Activated CD8-positive, alpha-beta memory T cell treated with anti-CD3 and anti-CD28 coated beads for 48 hours (primary cell): ENCODE results near the gene HSP90B1.

Source experiments
- DNase-seq, 3 experiments: peaks; one replicate each; pipeline ENCODE4 v3.0.0-alpha.2; 2020; ENCODE audit warnings: low read depth in 2 of 3, low spot score in 2 of 3

The HSP90B1 gene

DNA sequence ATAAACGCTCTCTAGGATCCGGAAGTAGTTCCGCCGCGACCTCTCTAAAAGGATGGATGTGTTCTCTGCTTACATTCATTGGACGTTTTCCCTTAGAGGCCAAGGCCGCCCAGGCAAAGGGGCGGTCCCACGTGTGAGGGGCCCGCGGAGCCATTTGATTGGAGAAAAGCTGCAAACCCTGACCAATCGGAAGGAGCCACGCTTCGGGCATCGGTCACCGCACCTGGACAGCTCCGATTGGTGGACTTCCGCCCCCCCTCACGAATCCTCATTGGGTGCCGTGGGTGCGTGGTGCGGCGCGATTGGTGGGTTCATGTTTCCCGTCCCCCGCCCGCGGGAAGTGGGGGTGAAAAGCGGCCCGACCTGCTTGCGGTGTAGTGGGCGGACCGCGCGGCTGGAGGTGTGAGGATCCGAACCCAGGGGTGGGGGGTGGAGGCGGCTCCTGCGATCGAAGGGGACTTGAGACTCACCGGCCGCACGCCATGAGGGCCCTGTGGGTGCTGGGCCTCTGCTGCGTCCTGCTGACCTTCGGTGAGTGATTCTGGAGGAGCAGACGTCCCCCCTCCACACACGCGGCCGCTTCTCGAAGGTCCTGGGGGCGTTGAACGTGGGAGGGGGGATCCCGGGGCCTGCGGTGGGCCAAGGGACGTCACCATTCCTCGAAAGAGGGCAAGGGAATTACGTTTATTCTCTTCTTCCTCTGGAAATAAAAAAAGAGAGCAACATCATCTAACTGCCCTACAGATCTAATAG is at the start of gene HSP90B1:
TSS of gene HSP90B1 (plus strand) at position 377 of the 753 bp plus-strand sequence. CDS start at position 483, 106 bp downstream.
- DNase-seq = peak; percentile 97 to 100 (median 98)

DNA sequence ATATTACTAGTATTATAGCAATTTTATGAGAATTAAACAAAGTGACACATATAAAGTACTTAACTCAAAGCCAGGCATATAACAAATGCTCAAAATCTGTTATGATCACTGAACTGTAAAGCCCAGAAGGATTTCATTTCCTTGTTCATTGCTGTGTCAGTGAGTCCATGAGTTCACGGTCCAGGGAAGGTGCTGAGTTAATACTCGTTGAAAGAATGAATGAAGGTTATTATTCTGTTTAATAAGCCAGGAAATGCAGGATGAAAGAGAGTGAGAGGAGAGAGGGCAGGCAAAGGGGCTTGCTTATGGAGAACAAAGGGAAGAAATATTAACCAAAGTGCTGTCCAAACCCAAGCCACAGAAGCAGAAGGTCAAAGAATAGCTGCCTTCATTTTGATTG is 48.9 kb upstream of the HSP90B1 start:
- DNase-seq = no peak

DNA sequence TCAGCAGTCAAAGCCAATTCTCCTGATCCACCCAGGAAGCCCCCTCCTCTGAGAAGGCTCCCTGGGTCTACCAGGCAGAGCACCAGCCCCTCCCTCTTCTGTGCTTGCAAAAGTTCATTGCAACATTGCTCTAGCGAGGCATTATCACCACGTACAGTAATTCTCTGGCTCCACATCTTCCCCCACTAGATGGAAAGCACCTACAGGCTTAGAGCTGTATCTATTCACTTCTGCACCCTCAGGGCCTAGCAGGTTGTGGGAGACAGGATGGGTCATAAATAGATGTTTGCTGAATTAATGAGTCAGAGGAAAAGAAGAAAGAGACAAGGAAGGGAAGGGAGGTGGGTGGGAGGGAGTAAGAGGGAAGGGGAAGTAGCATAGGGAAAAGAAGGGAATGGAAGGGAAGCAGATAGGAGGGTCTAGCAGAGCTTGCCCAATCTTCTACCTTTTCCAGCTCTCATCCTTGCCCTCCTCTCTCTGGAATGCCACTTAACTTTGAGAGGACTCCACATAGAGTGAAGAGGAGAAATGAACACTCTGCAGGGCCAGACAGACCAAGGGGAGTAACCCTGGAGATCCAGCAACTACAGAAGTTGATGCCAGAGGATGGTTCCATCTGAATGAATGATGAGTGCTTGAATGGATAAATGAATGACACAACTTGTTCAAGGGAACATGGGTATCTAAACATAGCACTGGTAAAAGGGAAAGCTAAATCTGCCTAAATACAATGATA is 47.2 kb upstream of the HSP90B1 start:
- DNase-seq = no peak

DNA sequence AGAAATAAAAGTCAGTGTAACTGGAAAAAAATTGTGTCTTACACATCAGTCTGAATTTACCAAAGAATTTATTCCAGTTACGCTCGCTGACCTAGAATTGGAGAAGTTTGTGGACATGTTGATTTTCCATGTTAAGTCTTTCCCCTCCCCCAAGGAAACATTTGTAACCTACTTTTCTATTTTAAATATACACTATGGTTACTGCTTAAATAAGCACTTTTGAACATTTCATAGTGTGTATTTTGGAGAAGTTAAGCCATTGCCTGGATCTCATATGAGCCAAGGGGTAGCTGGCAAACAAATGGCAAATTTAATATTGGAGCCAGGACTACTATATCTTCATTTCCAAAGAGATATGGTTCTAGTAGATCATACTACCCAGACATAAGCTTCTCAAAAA is 46.3 kb upstream of the HSP90B1 start:
- DNase-seq = no peak

DNA sequence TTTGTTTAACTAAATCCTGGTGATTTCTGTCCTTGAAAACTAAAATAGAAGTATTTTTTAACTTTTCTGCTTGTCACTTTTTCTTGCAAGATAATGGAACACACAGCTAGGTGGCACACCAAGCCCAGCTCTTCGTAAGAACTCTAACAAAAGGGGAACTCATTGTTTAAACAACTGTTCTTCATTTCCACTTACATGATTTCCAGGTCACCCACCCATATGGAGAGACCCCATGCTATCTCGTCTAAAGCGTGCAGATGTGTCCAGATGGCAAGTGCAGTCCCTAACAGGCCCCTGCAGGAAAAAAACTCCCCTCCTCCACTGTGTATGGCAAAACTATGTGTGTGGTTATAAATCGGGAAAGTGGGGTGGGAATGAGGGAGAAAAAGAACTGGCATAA is 45.9 kb upstream of the HSP90B1 start:
- no peak for DNase-seq

DNA sequence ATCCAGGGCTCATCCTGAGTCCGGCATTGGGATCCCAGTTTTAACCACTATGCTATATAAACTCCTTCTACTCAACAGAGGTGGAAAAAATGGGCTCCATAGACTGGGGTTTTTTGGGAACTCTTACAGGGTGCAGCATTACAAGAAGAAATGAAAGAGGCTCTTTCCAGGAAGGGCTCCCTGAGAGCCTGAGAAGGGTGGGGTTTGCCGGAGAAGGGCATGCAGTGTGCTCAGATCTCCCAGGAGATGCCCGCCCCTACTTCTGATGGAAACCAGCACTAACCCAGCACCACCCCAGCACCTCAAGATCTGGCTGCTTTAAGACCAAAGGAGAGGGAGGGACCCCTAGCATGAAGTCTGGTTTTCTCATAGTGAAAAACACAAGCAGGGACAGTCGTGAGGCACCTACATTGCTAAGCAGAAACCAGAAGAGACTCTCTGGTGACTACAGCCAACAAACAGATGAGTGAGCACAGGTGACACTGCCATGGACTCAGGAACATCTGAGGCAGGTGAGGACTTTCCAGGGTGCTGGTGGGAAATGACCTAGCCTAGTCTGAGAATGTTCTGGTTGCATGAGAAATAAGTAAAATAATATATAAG is 43.9 kb upstream of the HSP90B1 start:
- no peak for DNase-seq

DNA sequence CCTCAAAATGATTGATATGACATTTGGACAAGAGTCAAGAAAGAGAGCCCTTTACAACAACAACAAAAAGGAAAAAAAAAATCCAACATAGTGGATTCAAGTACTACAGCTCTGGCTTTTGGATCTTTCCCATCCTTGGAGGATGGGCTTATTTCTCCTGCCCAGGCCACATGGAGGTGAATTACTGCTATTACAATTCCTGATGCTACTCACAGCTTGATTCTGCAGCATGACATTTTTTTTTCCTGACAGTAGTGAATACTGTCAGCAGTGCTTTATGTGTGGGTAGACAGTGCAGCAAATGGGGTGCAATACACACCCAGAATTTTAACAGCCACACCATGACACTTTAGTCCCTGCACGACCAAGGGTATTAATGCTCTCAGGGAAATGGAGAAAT is 42.5 kb upstream of the HSP90B1 start:
- DNase-seq = no peak

DNA sequence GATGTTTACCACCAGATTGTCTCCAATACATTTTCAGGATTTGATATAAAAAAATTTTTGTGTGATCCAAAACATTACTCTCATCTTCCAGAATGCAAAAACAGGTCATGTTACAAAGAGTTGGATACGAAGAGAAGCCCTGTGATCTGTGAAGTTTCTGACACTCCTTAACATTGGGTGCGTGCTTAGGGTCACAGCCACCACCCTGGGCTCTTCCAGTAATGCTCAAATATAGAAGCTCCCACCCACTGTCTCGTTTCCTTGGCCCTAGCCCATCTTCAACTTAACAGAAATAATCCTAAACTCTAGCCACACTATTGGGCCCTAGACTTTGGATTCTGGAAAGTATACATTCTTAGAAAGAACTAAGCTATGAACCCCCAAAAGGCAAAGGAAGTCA is 32.9 kb upstream of the HSP90B1 start:
- no peak for DNase-seq

DNA sequence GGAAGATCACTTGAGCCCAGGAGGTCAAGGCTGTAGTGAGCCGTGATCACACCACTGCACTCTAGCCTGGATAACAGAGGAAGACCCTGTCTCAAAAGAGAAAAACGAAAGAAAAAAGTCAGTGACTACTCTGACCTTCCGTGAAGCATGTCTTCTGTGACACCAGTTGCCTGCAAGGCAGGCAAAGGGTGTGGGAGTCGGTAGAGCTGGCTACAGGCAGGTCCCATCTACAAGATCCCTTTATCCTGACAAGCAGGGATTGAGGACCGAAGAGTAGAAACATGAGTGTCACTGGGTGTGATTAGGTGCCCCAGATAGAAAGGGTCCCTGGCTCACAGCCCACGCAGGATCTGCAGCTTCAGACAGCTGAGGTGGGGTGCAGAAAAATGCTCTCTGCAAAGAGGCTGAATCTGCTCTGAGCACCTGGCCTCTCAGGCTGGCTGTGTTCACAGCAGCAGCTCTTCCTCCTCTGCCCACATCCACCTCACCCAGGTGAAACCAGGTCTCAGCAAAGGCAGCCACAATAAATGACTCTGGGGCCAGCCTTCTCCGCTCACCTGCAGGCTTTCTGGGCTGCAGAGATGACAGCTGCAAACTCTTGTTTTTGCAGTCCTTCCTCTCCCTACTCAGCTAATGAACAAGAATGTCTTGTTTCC is 28.6 kb upstream of the HSP90B1 start:
- DNase-seq = no peak

DNA sequence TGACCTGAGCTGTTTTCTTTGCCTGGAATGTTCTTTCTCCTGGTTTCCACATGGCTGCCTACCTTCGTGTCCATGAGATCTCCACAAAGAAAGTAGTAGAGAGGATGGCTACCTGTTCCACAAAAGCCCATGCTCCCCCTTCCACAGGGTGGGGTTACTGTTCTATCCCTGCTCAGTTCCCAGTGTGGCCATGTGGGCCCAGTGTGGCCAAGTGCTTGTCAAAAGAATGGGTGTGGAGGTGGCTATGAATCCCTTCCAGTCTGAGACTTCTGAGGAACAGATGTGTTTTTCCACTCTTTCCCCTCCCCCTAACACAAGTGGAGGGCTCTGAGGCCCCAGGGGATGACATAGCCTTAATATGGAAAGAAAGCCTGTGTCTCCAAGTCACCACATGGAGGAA is 26.2 kb upstream of the HSP90B1 start:
- no peak for DNase-seq

DNA sequence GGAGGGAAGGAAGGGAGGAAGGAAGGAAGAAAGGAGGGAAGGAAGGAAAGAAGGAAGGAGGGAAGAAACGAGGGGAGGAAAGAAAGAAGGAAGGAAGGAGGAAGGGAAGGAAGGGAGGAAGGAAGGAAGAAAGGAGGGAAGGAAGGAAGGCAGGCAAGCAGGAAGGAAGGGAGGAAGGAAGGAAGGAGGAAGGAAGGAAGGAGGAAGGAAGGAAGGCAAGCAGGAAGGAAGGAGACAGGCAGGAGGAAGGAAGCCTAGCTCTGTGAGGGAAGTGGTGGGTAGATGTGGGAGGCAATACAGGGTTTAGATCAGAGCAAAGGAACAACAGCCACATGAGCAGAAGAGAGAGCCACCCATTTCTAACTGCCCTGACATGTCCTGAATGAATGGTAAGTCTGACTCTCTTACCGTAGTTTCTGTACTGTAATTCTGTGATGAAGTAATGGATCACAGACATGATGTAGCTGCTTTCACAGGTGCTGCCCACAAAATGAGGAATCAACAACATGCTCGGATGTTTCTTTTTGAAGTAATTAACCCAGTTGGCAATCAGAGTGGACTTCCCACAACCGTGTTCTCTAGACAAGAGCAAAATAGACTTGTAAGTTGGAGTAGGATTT is 24.4 kb upstream of the HSP90B1 start:
- DNase-seq = no peak

DNA sequence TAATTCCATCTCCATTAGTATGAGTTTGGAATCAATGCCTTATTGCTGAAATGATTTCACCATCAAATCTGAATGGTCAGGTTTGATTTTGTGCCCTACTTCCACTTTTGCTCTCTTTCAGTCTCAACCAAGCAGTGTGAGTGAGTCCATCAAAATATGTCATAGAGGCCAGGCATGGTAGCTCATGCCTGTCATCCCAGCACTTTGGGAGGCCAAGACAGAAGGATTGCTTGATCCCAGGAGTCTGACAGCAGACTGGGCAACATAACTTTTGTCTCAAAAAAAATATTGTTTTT is 22.0 kb upstream of the HSP90B1 start:
- no peak for DNase-seq

DNA sequence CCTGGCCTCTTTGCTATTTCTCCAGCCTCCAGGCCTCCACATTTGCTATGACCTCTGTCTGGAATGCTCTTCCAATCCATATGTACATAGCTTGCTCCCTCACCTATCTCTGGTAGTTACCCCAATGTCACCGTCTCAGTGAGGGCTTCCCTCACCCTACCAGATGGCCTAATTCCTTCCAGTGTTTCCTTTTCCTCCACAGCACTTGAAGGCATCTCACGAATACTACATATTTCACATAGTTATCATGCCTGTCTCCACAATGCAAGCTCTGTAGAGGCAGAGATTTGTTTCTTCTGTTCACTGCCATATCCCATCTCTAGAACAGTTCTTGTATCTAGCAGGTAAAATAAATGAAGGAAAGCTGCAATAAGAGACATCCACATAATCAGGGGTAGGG is 21.3 kb upstream of the HSP90B1 start:
- no peak for DNase-seq

DNA sequence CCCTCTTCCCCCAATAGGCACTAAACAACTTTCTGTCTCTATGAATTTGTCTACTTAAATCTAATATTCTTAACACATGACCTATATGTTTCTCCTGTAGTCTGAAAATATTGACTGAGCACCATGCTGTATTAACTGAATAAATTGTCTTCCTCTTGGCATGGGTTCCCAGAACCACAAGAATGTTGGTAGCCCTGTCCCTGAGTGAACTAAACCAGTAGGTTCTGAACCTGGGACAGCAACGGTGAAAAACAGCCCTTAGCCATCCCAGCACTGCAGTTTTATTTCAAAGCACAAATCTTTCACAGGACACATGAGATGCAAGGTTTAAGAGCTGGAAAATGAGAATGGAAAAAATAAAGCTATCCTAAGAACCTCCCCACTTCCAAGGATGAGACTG is 20.4 kb upstream of the HSP90B1 start:
- DNase-seq = no peak

DNA sequence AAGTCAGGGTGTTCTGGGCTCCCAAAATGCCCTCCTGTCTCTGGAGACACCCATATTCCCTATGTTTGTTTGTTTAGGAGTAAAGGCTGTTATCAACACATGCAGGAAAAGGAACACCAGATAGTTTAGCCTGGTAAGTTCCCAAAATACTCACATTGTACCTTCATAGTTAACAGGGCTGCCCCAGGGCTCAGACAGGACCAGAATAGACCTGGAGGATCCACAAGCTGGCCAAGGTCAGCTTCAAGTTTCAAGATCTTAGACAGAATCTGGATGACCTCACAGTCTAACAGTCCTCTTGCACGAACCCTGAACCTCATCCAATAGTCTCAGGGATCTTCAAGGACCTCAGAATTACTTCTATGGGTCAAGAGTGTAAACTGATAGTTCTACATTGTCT is 18.1 kb upstream of the HSP90B1 start:
- no peak for DNase-seq

DNA sequence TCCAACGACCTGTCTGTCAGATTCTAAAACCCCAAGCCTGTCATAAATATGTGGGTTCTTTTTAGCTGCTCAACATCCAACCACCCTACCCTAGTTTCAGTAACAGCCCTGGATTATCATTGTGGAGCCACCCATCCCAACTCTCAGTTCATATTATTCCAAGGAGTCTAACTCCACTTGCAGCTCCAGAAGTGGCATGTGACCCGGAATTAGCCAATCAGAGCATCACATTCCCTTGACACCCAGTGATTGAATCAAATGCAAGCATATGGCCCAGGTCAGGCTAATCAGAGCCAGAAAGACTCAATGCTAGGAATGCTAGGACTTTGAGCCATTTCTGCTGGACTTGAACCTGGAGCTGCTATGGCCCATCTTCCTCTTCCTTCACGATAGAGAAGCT is 17.1 kb upstream of the HSP90B1 start:
- no peak for DNase-seq

DNA sequence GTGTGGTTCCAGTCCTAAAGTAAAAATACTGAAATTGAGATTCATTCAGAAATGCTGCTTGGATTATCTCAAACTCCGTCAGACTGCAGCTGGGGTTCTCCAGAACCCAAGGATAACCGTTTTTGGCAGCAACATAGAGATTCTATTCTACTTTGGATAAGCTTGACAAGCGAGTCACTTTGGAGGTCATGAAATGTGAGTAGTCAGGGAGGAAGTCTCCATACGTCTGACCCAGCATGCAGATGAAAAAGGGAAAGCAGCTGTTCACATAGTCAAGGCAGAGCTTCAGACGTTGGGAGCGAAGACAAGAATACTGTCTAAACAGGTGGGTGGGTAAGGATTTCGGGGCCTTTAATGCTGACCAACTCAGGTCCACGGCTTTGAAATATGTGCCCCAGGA is 14.9 kb upstream of the HSP90B1 start:
- no peak for DNase-seq

DNA sequence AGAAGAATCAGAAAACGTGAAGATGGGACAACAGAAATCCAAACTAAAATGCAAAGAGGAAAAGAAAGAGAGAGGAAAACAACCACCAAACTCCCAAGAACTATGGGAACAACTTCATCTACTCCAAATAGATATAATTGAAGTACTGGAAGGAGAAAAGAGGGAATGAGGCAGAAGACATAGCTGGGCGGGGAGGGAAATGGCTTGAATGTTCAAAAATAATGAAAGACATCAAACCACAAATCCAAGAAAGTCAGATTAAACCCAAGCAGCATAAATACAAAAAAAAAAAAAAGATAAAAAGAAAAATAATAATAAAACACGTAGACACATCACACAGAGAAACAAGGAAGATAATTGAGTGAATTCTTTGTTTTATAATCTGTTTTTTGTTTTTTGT is 12.3 kb upstream of the HSP90B1 start:
- DNase-seq = no peak

DNA sequence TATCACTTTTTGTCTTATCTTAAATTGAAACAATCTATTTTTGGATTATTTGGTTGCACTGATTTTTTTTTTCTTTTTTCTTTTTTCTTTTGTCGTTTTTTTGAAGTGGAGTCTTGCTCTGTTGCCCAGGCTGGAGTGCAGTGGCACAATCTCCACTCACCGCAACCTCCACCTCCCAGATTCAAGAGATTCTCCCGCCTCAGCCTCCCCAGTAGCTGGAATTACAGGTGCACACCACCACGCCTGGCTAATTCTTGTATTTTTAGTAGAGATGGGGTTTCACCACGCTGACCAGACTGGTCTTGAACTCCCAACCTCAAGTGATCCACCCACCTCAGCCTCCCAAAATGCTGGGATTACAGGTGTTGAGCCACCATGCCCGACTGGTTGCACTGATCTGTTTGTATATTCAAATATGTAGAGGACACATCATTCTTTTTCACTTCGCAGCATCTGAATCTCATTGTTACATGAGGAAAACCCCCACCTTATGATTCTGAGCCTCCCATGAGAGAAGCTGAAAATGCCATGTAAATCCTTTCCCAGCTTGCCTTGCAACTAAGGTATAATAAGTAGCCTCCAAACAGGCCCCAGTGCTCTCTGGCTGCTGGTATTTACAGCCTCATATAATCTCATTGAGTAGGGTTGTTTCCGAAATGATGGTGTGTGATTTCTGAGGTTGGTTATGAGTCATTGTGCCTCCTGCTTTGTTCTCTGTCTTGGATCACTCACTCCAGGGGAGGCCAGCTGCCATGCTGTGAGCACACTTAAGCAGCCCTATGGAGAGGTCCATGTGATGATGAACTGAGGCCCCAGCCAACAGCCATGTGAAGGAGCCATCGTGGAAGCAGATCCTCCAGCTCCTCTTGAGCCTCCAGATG is 5.2 kb upstream of the HSP90B1 start:
- DNase-seq = peak in 2 of 3 experiments; percentile 19 to 26

DNA sequence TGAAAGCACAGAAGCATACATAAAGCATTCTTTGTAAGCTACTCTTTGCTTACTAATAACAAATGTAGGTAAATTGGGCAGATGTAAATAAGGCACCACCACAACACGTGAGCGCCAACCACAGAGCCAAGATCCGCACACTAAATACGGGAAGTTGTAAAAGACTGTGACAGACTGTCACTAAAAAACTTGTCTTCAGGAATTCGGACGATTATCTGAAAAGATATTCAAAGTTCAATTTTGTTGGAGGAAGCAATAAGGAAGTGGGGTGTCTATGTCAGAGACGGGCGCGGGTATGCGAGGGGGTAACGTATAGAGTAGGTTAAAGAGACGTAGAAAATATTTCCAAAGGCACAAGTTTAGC is 1.5 kb upstream of the HSP90B1 start:
- DNase-seq = no peak
